ENCODE results near the gene SRL.

GRCh38 chr16:4202615-4203345, 39.1 kb downstream of the SRL start:
- TF ChIP-seq EZH2 (IDR thresholded peaks at IDR 0.05; ENCODE audit: low read depth, unreplicated experiment) (no peak), REST (IDR thresholded peaks at IDR 0.05; ENCODE audit: unreplicated experiment) (no peak), CTCF (conservative IDR thresholded peaks at IDR 0.05; ENCODE audit: low read depth in 2 of 2) (no peak), CREB1 (CRISPR knock-in tag; IDR thresholded peaks at IDR 0.05; ENCODE audit: low read depth) (no peak), JUNB (IDR thresholded peaks at IDR 0.05; ENCODE audit: unreplicated experiment) (no peak), POLR2AphosphoS5 (IDR thresholded peaks at IDR 0.05; ENCODE audit: low read depth) (no peak), ETS1 (IDR thresholded peaks at IDR 0.05) (no peak), EZH2phosphoT487 (IDR thresholded peaks at IDR 0.05; ENCODE audit: unreplicated experiment) (no peak), ZNF331 (CRISPR knock-in tag; IDR thresholded peaks at IDR 0.05; ENCODE audit: low read depth) (no peak), ZNF114 (CRISPR knock-in tag; IDR thresholded peaks at IDR 0.05) (no peak), NANOG (IDR thresholded peaks at IDR 0.05; ENCODE audit: borderline replicate concordance) (no peak), STAT1 (IDR thresholded peaks at IDR 0.05; ENCODE audit: unreplicated experiment) (no peak), ZNF462 (CRISPR knock-in tag; IDR thresholded peaks at IDR 0.05) (no peak)

Measured in GM23338 (cell line).